Measurements from ENCODE around the gene DMRT1.

DMRT1 gene

DNA sequence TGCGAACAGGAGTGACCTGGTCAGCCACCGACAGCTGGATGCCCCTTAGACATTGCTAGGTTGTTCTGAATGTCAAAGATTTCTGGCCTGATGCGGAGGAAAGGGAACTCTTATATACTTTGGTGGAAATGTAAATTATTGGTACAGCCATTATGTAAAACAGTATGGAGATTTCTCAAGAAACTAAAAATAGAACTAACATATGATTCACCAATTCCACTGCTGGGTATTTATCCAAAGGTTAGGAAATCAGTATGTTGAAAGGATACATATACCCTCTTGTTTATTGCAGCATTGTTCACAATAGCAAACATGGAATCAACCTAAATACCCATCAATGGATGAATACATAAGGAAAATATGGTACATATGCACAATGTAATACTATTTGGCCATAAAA is 166.7 kb downstream of the DMRT1 start:
- no peaks in the 10 kb centered on the region for H3K36me3 ChIP-seq (ENCODE audit: control insufficient read depth in 2 of 2, insufficient read depth in 1 of 2, low read length in 2 of 2)
- H3K4me1 ChIP-seq (ENCODE audit: control insufficient read depth, insufficient read depth, low read length), result no peaks in the 10 kb centered on the region
- H3K9me3 ChIP-seq (ENCODE audit: control insufficient read depth, insufficient read depth, low read depth, low read length), result no peaks in the 10 kb centered on the region
- H3K27ac ChIP-seq (ENCODE audit: extremely low read depth, low read depth, low read length), result no peak overlapping the region
- no peak overlapping the region for H3K4me3 ChIP-seq (ENCODE audit: low read depth, low read length)
- ChIA-PET POLR2A (no interaction called here), CTCF (interaction anchor here (0.6 to 3.3 kb wide), 18 partner anchors 9 to 829 kb away, joined by 3 to 29 read pairs (median 4); no protein-coding TSS in a partner anchor)
- no peak for TF ChIP-seq ZNF600 (tag by site-specific recombination; IDR thresholded peaks at IDR 0.05)
- TF ChIP-seq SP7 (tag by site-specific recombination; IDR thresholded peaks at IDR 0.05), result no peak
- no peak for TF ChIP-seq BCL11B (tag by site-specific recombination; IDR thresholded peaks at IDR 0.05; ENCODE audit: low read depth)
- TF ChIP-seq ZNF677 (tag by site-specific recombination; IDR thresholded peaks at IDR 0.05), result no peak
- no peak for TF ChIP-seq ZNF629 (tag by site-specific recombination; IDR thresholded peaks at IDR 0.05)
- TF ChIP-seq, protein P1, sequence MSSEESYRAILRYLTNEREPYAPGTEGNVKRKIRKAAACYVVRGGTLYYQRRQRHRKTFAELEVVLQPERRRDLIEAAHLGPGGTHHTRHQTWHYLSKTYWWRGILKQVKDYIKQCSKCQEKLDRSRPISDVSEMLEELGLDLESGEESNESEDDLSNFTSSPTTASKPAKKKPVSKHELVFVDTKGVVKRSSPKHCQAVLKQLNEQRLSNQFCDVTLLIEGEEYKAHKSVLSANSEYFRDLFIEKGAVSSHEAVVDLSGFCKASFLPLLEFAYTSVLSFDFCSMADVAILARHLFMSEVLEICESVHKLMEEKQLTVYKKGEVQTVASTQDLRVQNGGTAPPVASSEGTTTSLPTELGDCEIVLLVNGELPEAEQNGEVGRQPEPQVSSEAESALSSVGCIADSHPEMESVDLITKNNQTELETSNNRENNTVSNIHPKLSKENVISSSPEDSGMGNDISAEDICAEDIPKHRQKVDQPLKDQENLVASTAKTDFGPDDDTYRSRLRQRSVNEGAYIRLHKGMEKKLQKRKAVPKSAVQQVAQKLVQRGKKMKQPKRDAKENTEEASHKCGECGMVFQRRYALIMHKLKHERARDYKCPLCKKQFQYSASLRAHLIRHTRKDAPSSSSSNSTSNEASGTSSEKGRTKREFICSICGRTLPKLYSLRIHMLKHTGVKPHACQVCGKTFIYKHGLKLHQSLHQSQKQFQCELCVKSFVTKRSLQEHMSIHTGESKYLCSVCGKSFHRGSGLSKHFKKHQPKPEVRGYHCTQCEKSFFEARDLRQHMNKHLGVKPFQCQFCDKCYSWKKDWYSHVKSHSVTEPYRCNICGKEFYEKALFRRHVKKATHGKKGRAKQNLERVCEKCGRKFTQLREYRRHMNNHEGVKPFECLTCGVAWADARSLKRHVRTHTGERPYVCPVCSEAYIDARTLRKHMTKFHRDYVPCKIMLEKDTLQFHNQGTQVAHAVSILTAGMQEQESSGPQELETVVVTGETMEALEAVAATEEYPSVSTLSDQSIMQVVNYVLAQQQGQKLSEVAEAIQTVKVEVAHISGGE (tag by site-specific recombination; conservative IDR thresholded peaks at IDR 0.05; ENCODE audit: low read depth), result no peak
- TF ChIP-seq ZNF19 (tag by site-specific recombination; IDR thresholded peaks at IDR 0.05; ENCODE audit: low read depth), result no peak
- no peak for TF ChIP-seq YY1 (tag by site-specific recombination; IDR thresholded peaks at IDR 0.05)
- no peak for TF ChIP-seq ZNF621 (tag by site-specific recombination; IDR thresholded peaks at IDR 0.05)
- TF ChIP-seq ZNF433 (tag by site-specific recombination; IDR thresholded peaks at IDR 0.05; ENCODE audit: low read depth), result no peak
- TF ChIP-seq ZNF416 (tag by site-specific recombination; IDR thresholded peaks at IDR 0.05), result no peak
- TF ChIP-seq ZNF239 (tag by site-specific recombination; IDR thresholded peaks at IDR 0.05), result no peak
- no peak for TF ChIP-seq ZNF202 (tag by site-specific recombination; IDR thresholded peaks at IDR 0.05; ENCODE audit: borderline replicate concordance)
- no peak for TF ChIP-seq FEZF1 (tag by site-specific recombination; IDR thresholded peaks at IDR 0.05)
- TF ChIP-seq, protein P2, sequence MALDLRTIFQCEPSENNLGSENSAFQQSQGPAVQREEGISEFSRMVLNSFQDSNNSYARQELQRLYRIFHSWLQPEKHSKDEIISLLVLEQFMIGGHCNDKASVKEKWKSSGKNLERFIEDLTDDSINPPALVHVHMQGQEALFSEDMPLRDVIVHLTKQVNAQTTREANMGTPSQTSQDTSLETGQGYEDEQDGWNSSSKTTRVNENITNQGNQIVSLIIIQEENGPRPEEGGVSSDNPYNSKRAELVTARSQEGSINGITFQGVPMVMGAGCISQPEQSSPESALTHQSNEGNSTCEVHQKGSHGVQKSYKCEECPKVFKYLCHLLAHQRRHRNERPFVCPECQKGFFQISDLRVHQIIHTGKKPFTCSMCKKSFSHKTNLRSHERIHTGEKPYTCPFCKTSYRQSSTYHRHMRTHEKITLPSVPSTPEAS (tag by site-specific recombination; IDR thresholded peaks at IDR 0.05), result no peak
- no peak for TF ChIP-seq ZNF174 (tag by site-specific recombination; IDR thresholded peaks at IDR 0.05)
- TF ChIP-seq ZNF24 (tag by site-specific recombination; IDR thresholded peaks at IDR 0.05), result no peak
- TF ChIP-seq, protein P3, sequence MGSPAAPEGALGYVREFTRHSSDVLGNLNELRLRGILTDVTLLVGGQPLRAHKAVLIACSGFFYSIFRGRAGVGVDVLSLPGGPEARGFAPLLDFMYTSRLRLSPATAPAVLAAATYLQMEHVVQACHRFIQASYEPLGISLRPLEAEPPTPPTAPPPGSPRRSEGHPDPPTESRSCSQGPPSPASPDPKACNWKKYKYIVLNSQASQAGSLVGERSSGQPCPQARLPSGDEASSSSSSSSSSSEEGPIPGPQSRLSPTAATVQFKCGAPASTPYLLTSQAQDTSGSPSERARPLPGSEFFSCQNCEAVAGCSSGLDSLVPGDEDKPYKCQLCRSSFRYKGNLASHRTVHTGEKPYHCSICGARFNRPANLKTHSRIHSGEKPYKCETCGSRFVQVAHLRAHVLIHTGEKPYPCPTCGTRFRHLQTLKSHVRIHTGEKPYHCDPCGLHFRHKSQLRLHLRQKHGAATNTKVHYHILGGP (tag by site-specific recombination; IDR thresholded peaks at IDR 0.05), result no peak

DNA sequence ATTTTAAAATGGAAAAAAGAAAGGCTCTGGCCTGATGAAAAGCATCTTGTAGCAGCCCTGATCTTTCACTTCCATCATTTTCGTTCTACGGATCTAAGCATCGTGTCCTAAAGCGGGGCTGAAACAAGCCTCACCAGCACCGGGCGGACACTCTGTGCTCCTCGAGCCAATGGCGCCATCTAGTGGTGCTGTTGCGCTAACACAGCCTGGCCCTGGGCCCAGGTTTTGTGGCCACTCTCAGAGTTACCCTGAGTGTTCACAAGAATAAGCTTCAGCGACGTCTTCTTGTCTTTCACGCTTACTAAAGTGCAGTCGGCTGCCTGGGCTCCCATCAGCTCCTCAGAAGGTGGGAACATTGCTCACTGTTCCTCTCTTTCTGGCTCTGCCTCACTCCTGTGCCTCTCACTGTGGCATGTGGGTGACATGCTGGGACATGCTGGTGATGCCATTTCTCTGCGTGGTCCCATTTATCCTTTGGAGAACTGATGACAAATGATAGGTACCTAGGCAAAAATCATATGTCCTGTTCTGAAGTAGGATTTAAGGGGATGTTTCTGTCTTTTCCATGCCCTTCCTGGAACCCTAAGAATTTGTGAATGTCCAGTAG is 167.7 kb downstream of the DMRT1 start:
- H3K36me3 ChIP-seq (ENCODE audit: control insufficient read depth in 2 of 2, insufficient read depth in 1 of 2, low read length in 2 of 2), result no peaks in the 10 kb centered on the region
- H3K4me1 ChIP-seq (ENCODE audit: control insufficient read depth, insufficient read depth, low read length), result no peaks in the 10 kb centered on the region
- no peaks in the 10 kb centered on the region for H3K9me3 ChIP-seq (ENCODE audit: control insufficient read depth, insufficient read depth, low read depth, low read length)
- H3K27ac ChIP-seq (ENCODE audit: extremely low read depth, low read depth, low read length), result no peak overlapping the region
- no peak overlapping the region for H3K4me3 ChIP-seq (ENCODE audit: low read depth, low read length)
- POLR2A ChIA-PET, result interaction anchor here (0.6 kb wide), 1 partner anchor 785 kb away, joined by 3 read pairs; no protein-coding TSS in a partner anchor
- CTCF ChIA-PET, result interaction anchor here (0.6 to 3.3 kb wide), 64 partner anchors 9 to 1967 kb away, joined by 3 to 29 read pairs (median 4); partner anchors contain the start of gene DMRT2
- TF ChIP-seq, protein P4, sequence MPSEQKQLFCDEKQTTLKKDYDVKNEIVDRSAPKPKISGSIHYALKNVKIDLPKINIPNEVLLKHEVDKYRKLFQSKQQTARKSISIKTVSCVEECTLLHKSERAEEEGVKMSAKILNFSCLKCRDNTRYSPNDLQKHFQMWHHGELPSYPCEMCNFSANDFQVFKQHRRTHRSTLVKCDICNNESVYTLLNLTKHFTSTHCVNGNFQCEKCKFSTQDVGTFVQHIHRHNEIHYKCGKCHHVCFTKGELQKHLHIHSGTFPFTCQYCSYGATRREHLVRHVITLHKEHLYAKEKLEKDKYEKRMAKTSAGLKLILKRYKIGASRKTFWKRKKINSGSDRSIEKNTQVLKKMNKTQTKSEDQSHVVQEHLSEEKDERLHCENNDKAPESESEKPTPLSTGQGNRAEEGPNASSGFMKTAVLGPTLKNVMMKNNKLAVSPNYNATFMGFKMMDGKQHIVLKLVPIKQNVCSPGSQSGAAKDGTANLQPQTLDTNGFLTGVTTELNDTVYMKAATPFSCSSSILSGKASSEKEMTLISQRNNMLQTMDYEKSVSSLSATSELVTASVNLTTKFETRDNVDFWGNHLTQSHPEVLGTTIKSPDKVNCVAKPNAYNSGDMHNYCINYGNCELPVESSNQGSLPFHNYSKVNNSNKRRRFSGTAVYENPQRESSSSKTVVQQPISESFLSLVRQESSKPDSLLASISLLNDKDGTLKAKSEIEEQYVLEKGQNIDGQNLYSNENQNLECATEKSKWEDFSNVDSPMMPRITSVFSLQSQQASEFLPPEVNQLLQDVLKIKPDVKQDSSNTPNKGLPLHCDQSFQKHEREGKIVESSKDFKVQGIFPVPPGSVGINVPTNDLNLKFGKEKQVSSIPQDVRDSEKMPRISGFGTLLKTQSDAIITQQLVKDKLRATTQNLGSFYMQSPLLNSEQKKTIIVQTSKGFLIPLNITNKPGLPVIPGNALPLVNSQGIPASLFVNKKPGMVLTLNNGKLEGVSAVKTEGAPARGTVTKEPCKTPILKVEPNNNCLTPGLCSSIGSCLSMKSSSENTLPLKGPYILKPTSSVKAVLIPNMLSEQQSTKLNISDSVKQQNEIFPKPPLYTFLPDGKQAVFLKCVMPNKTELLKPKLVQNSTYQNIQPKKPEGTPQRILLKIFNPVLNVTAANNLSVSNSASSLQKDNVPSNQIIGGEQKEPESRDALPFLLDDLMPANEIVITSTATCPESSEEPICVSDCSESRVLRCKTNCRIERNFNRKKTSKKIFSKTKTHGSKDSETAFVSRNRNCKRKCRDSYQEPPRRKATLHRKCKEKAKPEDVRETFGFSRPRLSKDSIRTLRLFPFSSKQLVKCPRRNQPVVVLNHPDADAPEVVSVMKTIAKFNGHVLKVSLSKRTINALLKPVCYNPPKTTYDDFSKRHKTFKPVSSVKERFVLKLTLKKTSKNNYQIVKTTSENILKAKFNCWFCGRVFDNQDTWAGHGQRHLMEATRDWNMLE (tag by site-specific recombination; conservative IDR thresholded peaks at IDR 0.05; ENCODE audit: low read depth), result no peak
- TF ChIP-seq ZNF654 (tag by site-specific recombination; IDR thresholded peaks at IDR 0.05; ENCODE audit: low read depth), result peak; percentile 71
- TF ChIP-seq, protein P5, sequence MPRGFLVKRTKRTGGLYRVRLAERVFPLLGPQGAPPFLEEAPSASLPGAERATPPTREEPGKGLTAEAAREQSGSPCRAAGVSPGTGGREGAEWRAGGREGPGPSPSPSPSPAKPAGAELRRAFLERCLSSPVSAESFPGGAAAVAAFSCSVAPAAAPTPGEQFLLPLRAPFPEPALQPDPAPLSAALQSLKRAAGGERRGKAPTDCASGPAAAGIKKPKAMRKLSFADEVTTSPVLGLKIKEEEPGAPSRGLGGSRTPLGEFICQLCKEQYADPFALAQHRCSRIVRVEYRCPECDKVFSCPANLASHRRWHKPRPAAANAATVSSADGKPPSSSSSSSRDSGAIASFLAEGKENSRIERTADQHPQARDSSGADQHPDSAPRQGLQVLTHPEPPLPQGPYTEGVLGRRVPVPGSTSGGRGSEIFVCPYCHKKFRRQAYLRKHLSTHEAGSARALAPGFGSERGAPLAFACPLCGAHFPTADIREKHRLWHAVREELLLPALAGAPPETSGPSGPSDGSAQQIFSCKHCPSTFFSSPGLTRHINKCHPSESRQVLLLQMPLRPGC (tag by site-specific recombination; IDR thresholded peaks at IDR 0.05), result no peak
- TF ChIP-seq ZNF19 (tag by site-specific recombination; IDR thresholded peaks at IDR 0.05; ENCODE audit: low read depth), result no peak

Data from HEK293 (cell line).